ENCODE results near the gene UQCC2. TPM values are rescaled to one million over a fixed set of nuclear protein-coding genes. Genes with fewer than 3 reads are reported as not detected.

UQCC2 gene
- polyA plus RNA-seq (ENCODE audit: insufficient read length): 65.1 TPM
- long read RNA-seq, donor 1, full-length matches to known transcripts: 108 of 108 reads
- long read RNA-seq, donor 1, partial matches to known transcripts: 0 of 108 reads
- long read RNA-seq, donor 1, other reads (novel, unspliced or antisense): 0 of 108 reads
- long read RNA-seq, donor 2, full-length matches to known transcripts: 75 of 75 reads
- long read RNA-seq, donor 2, partial matches to known transcripts: 0 of 75 reads
- long read RNA-seq, donor 2, other reads (novel, unspliced or antisense): 0 of 75 reads
- long read RNA-seq, donor 3, full-length matches to known transcripts: 79 of 79 reads
- long read RNA-seq, donor 3, partial matches to known transcripts: 0 of 79 reads
- long read RNA-seq, donor 3, other reads (novel, unspliced or antisense): 0 of 79 reads
- long read RNA-seq, donor 4, full-length matches to known transcripts: 23 of 23 reads
- long read RNA-seq, donor 4, partial matches to known transcripts: 0 of 23 reads
- long read RNA-seq, donor 4, other reads (novel, unspliced or antisense): 0 of 23 reads
- long read RNA-seq, donor 5, full-length matches to known transcripts: 154 of 154 reads
- long read RNA-seq, donor 5, partial matches to known transcripts: 0 of 154 reads
- long read RNA-seq, donor 5, other reads (novel, unspliced or antisense): 0 of 154 reads
- long read RNA-seq, donor 6, full-length matches to known transcripts: 78 of 78 reads
- long read RNA-seq, donor 6, partial matches to known transcripts: 0 of 78 reads
- long read RNA-seq, donor 6, other reads (novel, unspliced or antisense): 0 of 78 reads
- long read RNA-seq, donor 7, full-length matches to known transcripts: 113 of 113 reads
- long read RNA-seq, donor 7, partial matches to known transcripts: 0 of 113 reads
- long read RNA-seq, donor 7, other reads (novel, unspliced or antisense): 0 of 113 reads
- long read RNA-seq, donor 8, full-length matches to known transcripts: 33 of 33 reads
- long read RNA-seq, donor 8, partial matches to known transcripts: 0 of 33 reads
- long read RNA-seq, donor 8, other reads (novel, unspliced or antisense): 0 of 33 reads

GRCh38 chr6:33711140-33712129 is at the start of gene UQCC2:
UQCC2 (minus strand) TSS chr6:33711700; CDS start chr6:33711686, 14 bp downstream.
- DNase-seq: peak; percentile 97

GRCh38 chr6:33759887-33760629 is 48.6 kb upstream of the UQCC2 start:
- no peak for DNase-seq

- no peak for DNase-seq
These were observed 47.3 kb upstream of the UQCC2 start for GRCh38 chr6:33758815-33759216.

GRCh38 chr6:33757906-33758305 is 46.4 kb upstream of the UQCC2 start:
- no peak for DNase-seq

GRCh38 chr6:33757113-33757512 is 45.6 kb upstream of the UQCC2 start:
- DNase-seq: no peak

- no peak for DNase-seq
These were observed 44.9 kb upstream of the UQCC2 start for GRCh38 chr6:33756211-33756954.

- DNase-seq: no peak
These were observed 43.8 kb upstream of the UQCC2 start for GRCh38 chr6:33755070-33755869.

- no peak for DNase-seq
These were observed 42.7 kb upstream of the UQCC2 start for GRCh38 chr6:33754222-33754621.

- no peak for DNase-seq
These were observed 41.1 kb upstream of the UQCC2 start for GRCh38 chr6:33752646-33753015.

GRCh38 chr6:33751771-33752645 is 40.5 kb upstream of the UQCC2 start:
- DNase-seq: no peak

- DNase-seq: no peak
These were observed 38.9 kb upstream of the UQCC2 start for GRCh38 chr6:33750244-33750991.

GRCh38 chr6:33749401-33749800 is 37.9 kb upstream of the UQCC2 start:
- DNase-seq: no peak

- DNase-seq: no peak
These were observed 37.3 kb upstream of the UQCC2 start for GRCh38 chr6:33748841-33749240.

- DNase-seq: no peak
These were observed 36.3 kb upstream of the UQCC2 start for GRCh38 chr6:33747823-33748222.

GRCh38 chr6:33746651-33747100 is 35.2 kb upstream of the UQCC2 start, which contains the start of gene IP6K3:
IP6K3 (minus strand) TSS chr6:33746905; CDS start chr6:33735476, 11,429 bp downstream.
- no peak for DNase-seq

- DNase-seq: no peak
These were observed 34.6 kb upstream of the UQCC2 start for GRCh38 chr6:33746036-33746600.

- no peak for DNase-seq
These were observed 34.0 kb upstream of the UQCC2 start for GRCh38 chr6:33745548-33745947.

All from left kidney (tissue), 8 donors.